ENCODE results near the gene ACIN1. TPM values are rescaled to one million over a fixed set of nuclear protein-coding genes. Genes with fewer than 3 reads are reported as not detected.
A peak's percentile ranks its signal among the peaks of the same experiment; 100 is the strongest.

Gene ACIN1
- total RNA-seq, 1 donor from 2014 or later, result 184 TPM

GRCh38 chr14:23020143-23021128 is 74.5 kb downstream of the ACIN1 start:
- H3K4me3 ChIP-seq, result no peak overlapping the region
- H3K9ac ChIP-seq, result no peak overlapping the region
- no peaks in the 10 kb centered on the region for H3K36me3 ChIP-seq
- H3K9me3 ChIP-seq (ENCODE audit: low read depth), result no peaks in the 10 kb centered on the region
- TF ChIP-seq, protein P1, sequence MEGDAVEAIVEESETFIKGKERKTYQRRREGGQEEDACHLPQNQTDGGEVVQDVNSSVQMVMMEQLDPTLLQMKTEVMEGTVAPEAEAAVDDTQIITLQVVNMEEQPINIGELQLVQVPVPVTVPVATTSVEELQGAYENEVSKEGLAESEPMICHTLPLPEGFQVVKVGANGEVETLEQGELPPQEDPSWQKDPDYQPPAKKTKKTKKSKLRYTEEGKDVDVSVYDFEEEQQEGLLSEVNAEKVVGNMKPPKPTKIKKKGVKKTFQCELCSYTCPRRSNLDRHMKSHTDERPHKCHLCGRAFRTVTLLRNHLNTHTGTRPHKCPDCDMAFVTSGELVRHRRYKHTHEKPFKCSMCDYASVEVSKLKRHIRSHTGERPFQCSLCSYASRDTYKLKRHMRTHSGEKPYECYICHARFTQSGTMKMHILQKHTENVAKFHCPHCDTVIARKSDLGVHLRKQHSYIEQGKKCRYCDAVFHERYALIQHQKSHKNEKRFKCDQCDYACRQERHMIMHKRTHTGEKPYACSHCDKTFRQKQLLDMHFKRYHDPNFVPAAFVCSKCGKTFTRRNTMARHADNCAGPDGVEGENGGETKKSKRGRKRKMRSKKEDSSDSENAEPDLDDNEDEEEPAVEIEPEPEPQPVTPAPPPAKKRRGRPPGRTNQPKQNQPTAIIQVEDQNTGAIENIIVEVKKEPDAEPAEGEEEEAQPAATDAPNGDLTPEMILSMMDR (IDR thresholded peaks at IDR 0.05), result no peak
- TF ChIP-seq EZH2 (IDR thresholded peaks at IDR 0.05), result no peak
- no peak for TF ChIP-seq EZH2phosphoT487 (IDR thresholded peaks at IDR 0.05)
- peak overlapping the region; percentile 58 for H3K27ac Mint-ChIP-seq
- H3K27ac ChIP-seq, result peak overlapping the region; percentile 54
- H3K4me3 Mint-ChIP-seq, result no peak overlapping the region
- H3K4me1 ChIP-seq, result peaks cover 41% of the 10 kb centered on the region
- H3K79me2 ChIP-seq (ENCODE audit: low read depth), result no peaks in the 10 kb centered on the region
- no peaks in the 10 kb centered on the region for H3K27me3 ChIP-seq
- H4K20me1 ChIP-seq (ENCODE audit: low read depth), result no peaks in the 10 kb centered on the region
- H3K4me2 ChIP-seq, result peak overlapping the region; percentile 1
- peaks cover 30% of the 10 kb centered on the region for H3K4me1 Mint-ChIP-seq
- no peaks in the 10 kb centered on the region for H3K9me3 Mint-ChIP-seq
- no peak overlapping the region for H2AFZ ChIP-seq (replicated peaks)
- DNase-seq (ENCODE audit: low spot score), result peak; percentile 54
- H3K27me3 Mint-ChIP-seq (ENCODE audit: insufficient read depth, low read depth), result no peaks in the 10 kb centered on the region
- peaks cover 11% of the 10 kb centered on the region for H3K36me3 Mint-ChIP-seq
- peaks cover 47% of the 10 kb centered on the region for H3F3A ChIP-seq (ENCODE audit: low read depth)

GRCh38 chr14:23018107-23018506 is 76.8 kb downstream of the ACIN1 start:
- H3K4me3 ChIP-seq, result no peak overlapping the region
- no peak overlapping the region for H3K4me3 Mint-ChIP-seq
- H3K27me3 ChIP-seq, result no peaks in the 10 kb centered on the region
- H3K27ac Mint-ChIP-seq, result no peak overlapping the region
- DNase-seq (ENCODE audit: low spot score), result no peak
- peaks cover 25% of the 10 kb centered on the region for H3F3A ChIP-seq (ENCODE audit: low read depth)
- no peaks in the 10 kb centered on the region for H3K9me3 ChIP-seq (ENCODE audit: low read depth)
- no peak overlapping the region for H3K4me2 ChIP-seq
- H3K4me1 Mint-ChIP-seq, result peaks cover 17% of the 10 kb centered on the region
- peaks cover 28% of the 10 kb centered on the region for H3K4me1 ChIP-seq
- no peaks in the 10 kb centered on the region for H3K36me3 Mint-ChIP-seq
- H3K36me3 ChIP-seq, result no peaks in the 10 kb centered on the region
- no peak overlapping the region for H3K27ac ChIP-seq
- H3K79me2 ChIP-seq (ENCODE audit: low read depth), result no peaks in the 10 kb centered on the region
- H4K20me1 ChIP-seq (ENCODE audit: low read depth), result no peaks in the 10 kb centered on the region
- no peaks in the 10 kb centered on the region for H3K27me3 Mint-ChIP-seq (ENCODE audit: insufficient read depth, low read depth)
- TF ChIP-seq EZH2 (IDR thresholded peaks at IDR 0.05) (no peak), EZH2phosphoT487 (IDR thresholded peaks at IDR 0.05) (no peak)
- TF ChIP-seq, protein P1 (IDR thresholded peaks at IDR 0.05), result no peak
- no peak overlapping the region for H3K9ac ChIP-seq
- H2AFZ ChIP-seq (replicated peaks), result no peak overlapping the region
- H3K9me3 Mint-ChIP-seq, result no peaks in the 10 kb centered on the region

- Histone ChIP-seq H2AFZ (replicated peaks) (no peak overlapping the region), H4K20me1 (ENCODE audit: low read depth) (no peaks in the 10 kb centered on the region), H3K79me2 (ENCODE audit: low read depth) (no peaks in the 10 kb centered on the region), H3F3A (ENCODE audit: low read depth) (peaks cover 16% of the 10 kb centered on the region), H3K9me3 (ENCODE audit: low read depth) (no peaks in the 10 kb centered on the region), H3K4me2 (no peak overlapping the region), H3K4me1 (peaks cover 22% of the 10 kb centered on the region), H3K4me3 (no peak overlapping the region), H3K36me3 (no peaks in the 10 kb centered on the region), H3K27ac (no peak overlapping the region), H3K27me3 (no peaks in the 10 kb centered on the region), H3K9ac (no peak overlapping the region)
- Mint-ChIP-seq H3K36me3 (no peaks in the 10 kb centered on the region), H3K4me1 (peaks cover 17% of the 10 kb centered on the region), H3K27me3 (ENCODE audit: insufficient read depth, low read depth) (no peaks in the 10 kb centered on the region), H3K27ac (no peak overlapping the region), H3K4me3 (no peak overlapping the region), H3K9me3 (no peaks in the 10 kb centered on the region)
- DNase-seq (ENCODE audit: low spot score), result no peak
- TF ChIP-seq EZH2 (IDR thresholded peaks at IDR 0.05), result no peak
- no peak for TF ChIP-seq EZH2phosphoT487 (IDR thresholded peaks at IDR 0.05)
- TF ChIP-seq, protein P1 (IDR thresholded peaks at IDR 0.05), result no peak
Observed at GRCh38 chr14:23017091-23017490, 77.8 kb downstream of the ACIN1 start.

Data from neural progenitor cell (in vitro differentiated cells).